UCSD-AML1 (cell line): Measurements from ENCODE around the gene MYLK3.

Experiments
- DNase-seq: peaks from one replicate; lab custom pipeline; 2025; ENCODE audit not compliant: unreplicated experiment; lab: John Stamatoyannopoulos, UW

Gene MYLK3

GRCh38 chr16:46728806-46729205, 19.3 kb downstream of the MYLK3 start:
- no peak for DNase-seq

- DNase-seq: no peak
These were observed 20.5 kb downstream of the MYLK3 start for GRCh38 chr16:46727630-46728029.

DNA sequence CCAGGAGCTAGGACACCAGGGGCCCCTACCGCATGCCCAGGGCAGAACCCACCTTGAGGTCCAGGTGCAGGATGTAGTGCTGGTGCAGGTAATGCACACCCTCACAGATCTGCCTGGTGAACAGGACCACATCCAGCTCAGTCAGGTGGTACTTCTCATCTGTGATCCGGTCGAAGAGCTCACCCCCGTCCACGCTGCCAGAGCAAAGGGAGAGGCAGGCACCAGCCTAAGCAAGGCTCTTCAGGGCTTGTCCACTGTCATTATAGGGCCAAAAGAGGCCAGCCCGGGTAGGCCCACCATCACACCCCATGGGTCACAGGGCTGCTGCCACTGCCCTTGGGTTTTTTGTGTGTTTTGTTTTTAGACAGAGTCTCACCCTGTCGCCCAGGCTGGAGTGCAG, 21.0 kb downstream of the MYLK3 start:
- no peak for DNase-seq

- DNase-seq: no peak
These were observed 26.3 kb downstream of the MYLK3 start for GRCh38 chr16:46721885-46722284.

GRCh38 chr16:46720619-46721018, 27.5 kb downstream of the MYLK3 start:
- DNase-seq: no peak

DNA sequence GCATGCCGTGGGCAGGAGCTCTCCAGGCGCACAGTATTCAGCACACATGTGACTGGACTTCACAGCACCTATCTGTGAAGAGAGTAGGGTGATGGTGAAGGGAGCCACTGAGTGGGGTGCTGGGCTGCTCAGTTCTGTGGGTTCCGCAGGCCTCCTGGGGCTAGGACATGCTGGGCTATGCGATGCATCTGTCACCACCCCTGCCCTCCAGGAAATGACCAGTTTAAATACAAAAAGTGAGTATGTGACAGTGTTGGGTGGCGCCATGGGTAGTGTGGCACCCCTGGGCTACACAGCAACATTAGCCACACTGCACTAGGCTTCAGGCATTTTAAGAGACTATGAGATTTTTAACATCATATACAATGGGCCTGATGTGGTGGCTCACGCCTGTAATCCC, 28.6 kb downstream of the MYLK3 start:
- no peak for DNase-seq

- no peak for DNase-seq
These were observed 29.9 kb downstream of the MYLK3 start for GRCh38 chr16:46718214-46718613.

DNA sequence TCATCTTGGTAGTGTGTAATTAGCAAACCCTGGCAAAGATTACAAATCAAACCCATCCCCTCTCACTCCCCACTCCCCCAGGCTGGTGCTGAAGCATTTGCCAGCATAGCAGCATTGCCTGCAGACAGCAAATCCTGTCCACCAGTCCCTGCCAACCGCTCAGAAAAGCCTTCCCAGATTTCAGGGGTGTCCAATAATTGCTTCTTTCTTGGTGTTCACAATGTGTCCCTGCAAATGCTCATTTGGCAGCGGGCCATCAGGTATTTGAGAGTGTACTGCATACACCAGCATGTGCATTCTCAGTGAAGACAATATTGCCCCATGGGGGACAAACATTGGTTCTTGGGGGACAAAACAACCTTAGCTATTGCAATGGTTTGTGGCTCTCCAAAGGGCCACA, 30.5 kb downstream of the MYLK3 start:
- no peak for DNase-seq

DNA sequence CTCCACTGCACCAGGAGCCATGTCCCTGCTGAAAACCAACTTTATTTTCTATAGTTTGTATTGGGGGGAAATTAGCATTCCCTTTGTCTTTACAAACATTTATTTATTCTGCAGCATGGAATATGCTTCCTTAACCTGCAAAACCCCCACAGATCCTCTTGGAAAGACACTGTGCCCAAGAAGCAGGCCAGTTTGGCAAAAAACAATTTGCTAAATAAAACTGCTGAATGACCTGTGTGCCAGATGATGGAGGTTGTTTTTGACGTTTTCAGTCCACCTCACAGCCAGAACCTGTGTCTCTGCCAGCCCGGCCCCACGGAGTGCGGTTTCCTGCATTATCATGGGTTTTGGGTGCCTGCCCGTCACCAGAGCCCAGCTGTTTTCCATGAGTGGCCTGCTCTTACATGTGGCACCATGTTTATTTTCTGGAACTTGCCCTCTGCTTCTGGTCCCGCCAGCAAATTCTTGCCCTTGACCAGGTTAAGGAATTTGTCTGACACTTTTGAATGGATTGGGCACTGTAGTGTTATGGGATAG, 32.3 kb downstream of the MYLK3 start:
- no peak for DNase-seq

GRCh38 chr16:46714797-46715591, 33.1 kb downstream of the MYLK3 start:
- no peak for DNase-seq

- DNase-seq: no peak
These were observed 34.5 kb downstream of the MYLK3 start for GRCh38 chr16:46713634-46714033.

DNA sequence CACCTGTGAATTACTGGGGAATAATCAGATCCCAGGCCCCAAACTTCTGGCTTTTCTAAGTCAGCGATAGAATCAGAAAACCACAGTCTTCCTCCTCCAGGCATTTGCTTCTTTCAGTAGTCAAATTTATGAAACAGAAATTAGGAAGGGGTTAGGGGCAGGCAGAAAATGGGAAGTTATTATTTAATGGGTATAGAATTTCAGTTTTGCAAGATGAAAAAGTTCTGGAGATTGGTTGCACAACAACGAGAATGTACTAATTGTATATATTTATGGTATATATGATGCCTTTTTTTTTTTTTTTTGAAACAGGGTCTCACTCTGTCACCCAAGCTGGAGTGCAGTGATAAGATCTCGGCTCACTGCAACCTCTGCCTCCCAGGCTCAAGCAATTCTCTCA, 35.2 kb downstream of the MYLK3 start:
- no peak for DNase-seq

- DNase-seq: no peak
These were observed 36.8 kb downstream of the MYLK3 start for GRCh38 chr16:46711106-46712058.

- DNase-seq: no peak
These were observed 38.6 kb downstream of the MYLK3 start for GRCh38 chr16:46709469-46710005.

DNA sequence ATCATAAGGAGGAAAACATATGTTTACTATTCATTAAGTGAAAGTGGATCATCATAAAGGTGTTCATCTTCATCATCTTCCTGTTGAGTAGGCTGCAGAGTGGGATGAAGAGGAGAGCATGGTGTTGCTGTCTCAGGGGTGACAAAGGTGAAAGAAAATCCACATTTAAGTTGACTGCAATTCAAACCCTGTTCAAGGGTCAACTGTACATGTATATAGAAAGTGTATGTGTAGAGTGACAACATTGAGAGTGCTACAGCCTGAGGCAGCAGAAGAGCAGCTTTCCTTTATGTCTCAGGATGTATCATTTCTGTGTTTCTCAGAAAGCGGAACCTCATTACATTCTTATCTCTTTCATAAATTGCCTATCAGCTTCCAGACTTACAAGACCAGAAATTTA, 41.5 kb downstream of the MYLK3 start:
- no peak for DNase-seq

GRCh38 chr16:46702030-46702429, 46.1 kb downstream of the MYLK3 start:
- DNase-seq: no peak

DNA sequence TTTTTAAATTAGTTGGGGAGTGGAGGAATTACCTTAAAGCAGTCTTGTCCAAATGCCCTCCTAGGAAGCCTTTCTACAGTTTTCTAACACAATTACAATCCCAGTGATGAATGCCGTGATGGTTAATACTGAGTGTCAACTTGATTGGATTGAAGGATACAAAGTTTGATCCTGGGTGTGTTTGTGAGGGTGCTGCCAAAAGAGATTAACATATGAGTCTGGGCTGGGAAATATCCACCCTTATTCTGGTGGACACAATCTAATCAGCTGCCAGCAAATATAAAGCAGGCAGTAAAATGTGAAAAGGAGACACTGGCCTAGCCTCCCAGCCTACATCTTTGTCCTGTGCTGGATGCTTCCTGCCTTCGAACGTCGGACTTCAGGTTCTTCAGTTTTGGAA, 46.5 kb downstream of the MYLK3 start:
- no peak for DNase-seq

GRCh38 chr16:46700048-46700447, 48.1 kb downstream of the MYLK3 start:
- no peak for DNase-seq

GRCh38 chr16:46696957-46697356, 51.2 kb downstream of the MYLK3 start:
- no peak for DNase-seq

DNA sequence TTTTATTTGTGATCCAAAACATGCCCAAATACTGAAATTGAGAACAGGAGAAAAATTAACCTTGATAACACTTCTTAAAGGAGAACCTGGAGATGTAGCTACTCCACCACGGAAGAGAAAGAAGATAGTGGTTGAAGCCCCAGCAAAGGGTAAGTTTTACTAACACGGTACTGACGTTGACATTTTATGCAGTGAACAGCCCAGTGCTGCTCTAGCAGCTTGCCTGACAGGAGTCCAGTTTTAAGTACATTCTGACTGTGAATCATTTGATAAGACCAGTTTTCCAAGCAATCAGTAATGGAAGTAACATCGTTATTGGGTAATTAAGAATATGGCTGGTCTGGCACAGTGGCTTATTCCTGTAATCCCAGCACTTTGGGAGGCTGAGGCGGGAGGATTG, 52.2 kb downstream of the MYLK3 start:
- no peak for DNase-seq

DNA sequence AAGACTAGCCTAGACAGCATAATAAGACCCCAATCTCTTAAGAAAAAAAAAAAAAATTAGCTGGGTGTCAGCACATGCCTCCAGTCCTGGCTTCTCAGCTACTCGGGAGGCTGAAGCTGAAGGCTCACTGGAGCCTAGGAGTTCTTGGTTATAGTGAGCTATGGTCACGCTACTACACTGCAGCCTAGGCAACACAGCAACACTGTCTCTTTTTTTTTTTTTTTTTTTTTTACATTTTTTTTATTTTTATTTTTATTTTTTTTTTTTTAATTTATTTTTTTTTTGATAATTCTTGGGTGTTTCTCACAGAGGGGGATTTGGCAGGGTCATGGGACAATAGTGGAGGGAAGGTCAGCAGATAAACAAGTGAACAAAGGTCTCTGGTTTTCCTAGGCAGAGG, 54.5 kb downstream of the MYLK3 start:
- DNase-seq: no peak

DNA sequence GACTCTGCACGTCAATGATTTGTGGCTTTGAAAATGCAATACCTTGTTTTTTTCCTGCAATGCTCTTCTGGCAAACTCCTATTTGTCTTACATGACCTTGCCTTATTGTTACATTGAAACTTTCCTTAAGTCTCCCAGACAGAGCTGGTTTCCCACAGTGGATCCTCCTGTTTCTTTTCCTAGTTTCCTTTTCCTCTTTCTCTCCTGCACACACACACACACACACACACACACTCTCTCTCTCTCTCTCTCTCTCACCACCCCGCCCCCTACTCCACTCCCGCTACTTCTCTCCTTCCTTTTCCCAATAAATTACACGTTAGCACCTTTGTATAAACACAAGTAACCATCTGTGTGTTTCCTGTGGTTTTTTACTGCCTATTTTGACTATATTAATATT, 56.4 kb downstream of the MYLK3 start:
- DNase-seq: no peak
